Endothelial cell (in vitro differentiated cells): ENCODE data around the gene PPIL4. TPM values are rescaled to one million over a fixed set of nuclear protein-coding genes. Genes with fewer than 3 reads are reported as not detected.

Source experiments
- DNase-seq: peaks from one replicate; pipeline ENCODE4 v3.0.0; 2021; ENCODE audit warnings: low spot score
- H3K27ac Mint-ChIP-seq: one replicate; pipeline ENCODE4 v1.8.0; 2021; ENCODE audit warnings: mixed read lengths, inconsistent platforms; ENCODE audit not compliant: unreplicated experiment
- H3K27me3 Mint-ChIP-seq: one replicate; pipeline ENCODE4 v1.8.0; 2021; ENCODE audit warnings: mild to moderate bottlenecking, moderate library complexity, mixed read lengths, inconsistent platforms; ENCODE audit not compliant: unreplicated experiment
- H3K36me3 Mint-ChIP-seq: one replicate; pipeline ENCODE4 v1.8.0; 2021; ENCODE audit warnings: mild to moderate bottlenecking, low read depth, mixed read lengths, inconsistent platforms; ENCODE audit not compliant: unreplicated experiment
- H3K4me1 Mint-ChIP-seq: one replicate; pipeline ENCODE4 v1.8.0; 2021; ENCODE audit warnings: mild to moderate bottlenecking, mixed read lengths, inconsistent platforms; ENCODE audit not compliant: unreplicated experiment
- H3K4me3 Mint-ChIP-seq: one replicate; pipeline ENCODE4 v1.8.0; 2021; ENCODE audit warnings: mild to moderate bottlenecking, mixed read lengths, inconsistent platforms; ENCODE audit not compliant: unreplicated experiment
- H3K9me3 Mint-ChIP-seq: one replicate; pipeline ENCODE4 v1.8.0; 2021; ENCODE audit warnings: mixed read lengths, inconsistent platforms; ENCODE audit not compliant: unreplicated experiment
- total RNA-seq: library from RNA; stranded (reverse); fragmentation: NEBNext Ultra II Directional; extraction: Animal tissue kit (Norgen Biotek cat#: 25700); gene quantifications from one replicate; pipeline ENCODE4 v1.2.1, GENCODE V29; 2021; ENCODE audit not compliant: unreplicated experiment
- TF ChIP-seq, protein P1 (sequence below): fragments of 200-600 bp; sonication (generic); IDR thresholded peaks from one replicate; pipeline ENCODE4 v1.5.0; 2021; ENCODE audit warnings: antibody characterized with exemption; ENCODE audit not compliant: unreplicated experiment

Gene PPIL4
- total RNA-seq, 1 donor from 2014 or later: 25.5 TPM

DNA sequence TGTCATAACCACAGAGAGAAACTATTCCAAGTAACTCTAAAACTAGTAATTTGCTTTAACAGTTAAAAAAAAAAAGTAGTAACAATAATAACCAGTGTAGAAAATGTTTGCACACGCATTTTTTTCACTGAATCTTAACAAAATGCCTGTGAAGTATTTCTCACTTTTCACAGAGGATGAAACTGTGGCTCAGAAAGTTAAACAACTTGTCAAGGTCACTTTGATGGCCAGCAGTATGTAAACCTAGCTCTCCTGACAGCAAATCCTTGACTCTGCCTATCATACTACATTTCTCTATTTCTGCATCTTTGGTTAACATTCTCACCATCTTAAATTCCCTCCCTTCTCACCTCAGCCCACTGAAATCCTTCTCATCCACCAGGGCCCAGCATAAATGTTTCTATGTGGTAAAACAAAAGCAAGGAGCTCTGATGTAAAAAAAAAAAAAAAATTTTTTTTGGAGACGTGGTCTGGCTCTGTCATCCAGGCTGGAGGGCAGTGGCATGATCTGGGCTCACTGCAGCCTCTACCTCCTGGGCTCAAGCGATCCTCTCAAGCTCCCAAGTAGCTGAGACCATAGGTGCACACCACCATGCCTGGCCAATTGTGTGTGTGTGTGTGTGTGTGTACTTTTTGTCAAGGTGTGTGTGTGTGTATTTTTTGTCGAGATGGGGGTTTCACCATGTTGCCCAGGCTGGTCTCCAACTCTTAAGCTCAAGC is 34.9 kb downstream of the PPIL4 start:
- Mint-ChIP-seq H3K27ac (no peak overlapping the region), H3K27me3 (no peaks in the 10 kb centered on the region), H3K4me1 (no peaks in the 10 kb centered on the region), H3K4me3 (no peak overlapping the region), H3K9me3 (no peaks in the 10 kb centered on the region), H3K36me3 (peaks cover 7% of the 10 kb centered on the region)
- no peak for DNase-seq
- TF ChIP-seq, protein P1, sequence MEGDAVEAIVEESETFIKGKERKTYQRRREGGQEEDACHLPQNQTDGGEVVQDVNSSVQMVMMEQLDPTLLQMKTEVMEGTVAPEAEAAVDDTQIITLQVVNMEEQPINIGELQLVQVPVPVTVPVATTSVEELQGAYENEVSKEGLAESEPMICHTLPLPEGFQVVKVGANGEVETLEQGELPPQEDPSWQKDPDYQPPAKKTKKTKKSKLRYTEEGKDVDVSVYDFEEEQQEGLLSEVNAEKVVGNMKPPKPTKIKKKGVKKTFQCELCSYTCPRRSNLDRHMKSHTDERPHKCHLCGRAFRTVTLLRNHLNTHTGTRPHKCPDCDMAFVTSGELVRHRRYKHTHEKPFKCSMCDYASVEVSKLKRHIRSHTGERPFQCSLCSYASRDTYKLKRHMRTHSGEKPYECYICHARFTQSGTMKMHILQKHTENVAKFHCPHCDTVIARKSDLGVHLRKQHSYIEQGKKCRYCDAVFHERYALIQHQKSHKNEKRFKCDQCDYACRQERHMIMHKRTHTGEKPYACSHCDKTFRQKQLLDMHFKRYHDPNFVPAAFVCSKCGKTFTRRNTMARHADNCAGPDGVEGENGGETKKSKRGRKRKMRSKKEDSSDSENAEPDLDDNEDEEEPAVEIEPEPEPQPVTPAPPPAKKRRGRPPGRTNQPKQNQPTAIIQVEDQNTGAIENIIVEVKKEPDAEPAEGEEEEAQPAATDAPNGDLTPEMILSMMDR: no peak

DNA sequence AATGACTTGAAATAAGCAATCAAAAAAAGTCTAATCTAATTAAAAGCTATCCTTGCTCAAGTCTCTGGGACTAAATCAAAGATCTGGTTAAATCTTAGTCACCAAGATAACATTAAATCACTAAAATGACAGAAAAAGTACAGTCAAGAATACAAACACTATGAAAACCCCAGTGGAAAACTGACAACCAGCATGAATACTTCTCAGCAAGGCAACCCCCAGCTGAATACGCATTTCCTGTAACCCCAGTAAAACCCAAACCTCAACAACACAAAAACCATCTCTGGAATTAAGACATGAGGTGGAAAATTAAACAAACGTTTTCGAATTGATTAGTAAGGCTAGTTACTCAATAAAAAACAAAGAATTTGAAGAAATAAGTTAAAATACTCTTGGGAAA is 37.4 kb downstream of the PPIL4 start:
- TF ChIP-seq, protein P1: no peak
- Mint-ChIP-seq H3K4me1 (peaks cover 10% of the 10 kb centered on the region), H3K27ac (no peak overlapping the region), H3K36me3 (no peaks in the 10 kb centered on the region), H3K4me3 (no peak overlapping the region), H3K9me3 (no peaks in the 10 kb centered on the region), H3K27me3 (peaks cover 2% of the 10 kb centered on the region)
- DNase-seq: no peak

DNA sequence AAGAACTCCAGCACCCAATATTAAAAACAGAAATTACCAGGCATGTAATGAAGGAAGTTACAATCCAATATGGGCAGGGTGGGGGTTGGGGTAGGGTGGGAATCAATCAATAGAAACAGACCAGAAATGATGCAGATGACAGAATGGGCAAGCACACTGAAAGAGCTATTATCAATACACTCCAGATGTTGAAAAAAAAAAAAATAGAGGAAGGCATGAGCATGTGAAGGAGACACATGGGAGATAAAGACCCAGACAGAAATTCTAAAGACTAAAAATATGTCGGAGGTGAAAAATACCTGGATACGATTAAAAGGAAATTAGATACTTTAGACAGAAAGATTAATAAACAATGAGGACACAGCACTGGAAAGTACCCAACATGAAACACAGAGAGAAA is 42.0 kb downstream of the PPIL4 start:
- peaks cover 2% of the 10 kb centered on the region for H3K27me3 Mint-ChIP-seq
- peaks cover 16% of the 10 kb centered on the region for H3K4me1 Mint-ChIP-seq
- no peak for DNase-seq
- H3K27ac Mint-ChIP-seq: peak overlapping the region; percentile 9
- no peaks in the 10 kb centered on the region for H3K9me3 Mint-ChIP-seq
- TF ChIP-seq, protein P1: no peak
- no peak overlapping the region for H3K4me3 Mint-ChIP-seq
- no peaks in the 10 kb centered on the region for H3K36me3 Mint-ChIP-seq

DNA sequence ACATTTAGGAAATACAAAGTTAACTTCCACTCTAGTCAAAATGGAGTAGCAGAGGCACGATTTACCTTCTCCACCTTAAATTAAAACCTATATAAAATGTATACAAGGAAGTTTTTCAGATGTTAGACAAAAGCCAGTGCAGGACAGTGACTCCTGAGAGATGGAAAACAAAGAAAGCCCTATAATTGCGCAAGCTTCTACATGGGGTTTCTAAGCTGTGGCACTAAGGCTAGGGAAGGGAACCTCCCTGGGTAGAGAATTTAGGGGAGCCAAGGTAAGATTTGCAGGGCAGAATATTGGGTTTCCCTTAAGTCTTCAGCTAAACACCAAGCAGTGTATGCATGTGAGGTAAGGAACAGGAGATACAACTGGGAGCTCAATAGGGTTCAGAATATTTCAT is 42.6 kb downstream of the PPIL4 start:
- peaks cover 2% of the 10 kb centered on the region for H3K27me3 Mint-ChIP-seq
- H3K4me1 Mint-ChIP-seq: peaks cover 16% of the 10 kb centered on the region
- H3K4me3 Mint-ChIP-seq: no peak overlapping the region
- peak overlapping the region; percentile 38 for H3K27ac Mint-ChIP-seq
- TF ChIP-seq, protein P1: no peak
- no peak for DNase-seq
- no peaks in the 10 kb centered on the region for H3K36me3 Mint-ChIP-seq
- H3K9me3 Mint-ChIP-seq: no peaks in the 10 kb centered on the region

DNA sequence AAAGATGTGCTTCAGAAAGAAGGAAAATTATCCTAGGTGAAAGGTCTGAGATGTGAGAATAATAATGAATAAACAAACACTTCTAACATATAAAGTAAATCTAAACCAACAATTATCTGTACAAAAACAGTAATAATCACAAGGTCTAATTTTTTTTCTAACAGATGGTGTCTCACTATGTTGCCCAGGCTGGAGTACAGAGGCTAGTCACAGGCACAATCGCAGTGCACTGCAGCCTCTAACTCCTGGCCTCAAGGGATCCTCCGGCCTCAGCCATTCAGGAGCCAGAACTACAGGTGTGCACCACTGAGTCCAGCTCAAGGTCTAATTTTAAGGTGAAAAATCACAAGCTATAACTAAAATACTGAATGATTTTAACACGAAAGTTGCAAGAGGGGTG is 44.1 kb downstream of the PPIL4 start:
- TF ChIP-seq, protein P1: no peak
- H3K4me1 Mint-ChIP-seq: peaks cover 20% of the 10 kb centered on the region
- no peaks in the 10 kb centered on the region for H3K36me3 Mint-ChIP-seq
- no peak overlapping the region for H3K27ac Mint-ChIP-seq
- H3K27me3 Mint-ChIP-seq: peaks cover 2% of the 10 kb centered on the region
- DNase-seq: no peak
- no peak overlapping the region for H3K4me3 Mint-ChIP-seq
- H3K9me3 Mint-ChIP-seq: no peaks in the 10 kb centered on the region
